H1 (cell line): Measurements from ENCODE around the gene TTF1. TPM values are rescaled to one million over a fixed set of nuclear protein-coding genes. Genes with fewer than 3 reads are reported as not detected.

ENCODE experiments used
- ASH2L ChIP-seq: fragments of 200-600, 300-600 bp; sonication (generic); IDR thresholded peaks from one replicate; pipeline ENCODE4 v1.7.1; 2017; ENCODE audit warnings: low read length
- EGR1 ChIP-seq: IDR thresholded peaks from 2 replicates; pipeline ENCODE4 v1.6.1; 2011; ENCODE audit warnings: low read depth, low read length, borderline replicate concordance
- GABPA ChIP-seq: IDR thresholded peaks from 2 replicates; pipeline ENCODE4 v1.6.1; 2011; ENCODE audit warnings: mild to moderate bottlenecking, low read length, moderate library complexity, borderline replicate concordance; ENCODE audit not compliant: insufficient read depth
- PHF8 ChIP-seq: fragments of 200-600 bp; sonication (generic); conservative IDR thresholded peaks from 2 replicates; pipeline ENCODE4 v1.7.1; 2012; ENCODE audit warnings: low read depth, mild to moderate bottlenecking, inconsistent platforms, low read length, moderate library complexity
- RNF2 ChIP-seq: fragments of 200-900, 300-1000 bp; sonication (generic); IDR thresholded peaks from 2 replicates; pipeline ENCODE4 v1.7.1; 2016; ENCODE audit warnings: borderline replicate concordance, low read depth, mild to moderate bottlenecking, antibody characterized with exemption, low read length; ENCODE audit not compliant: poor library complexity, severe bottlenecking; ENCODE audit errors: missing control alignments
- SAP30 ChIP-seq: fragments of 300-600 bp; sonication (generic); IDR thresholded peaks from 2 replicates; pipeline ENCODE4 v1.7.1; 2012; ENCODE audit warnings: low read length, moderate library complexity, mild to moderate bottlenecking, inconsistent platforms; ENCODE audit not compliant: insufficient read depth, insufficient replicate concordance
- SIN3A ChIP-seq, 2 experiments: IDR thresholded peaks in 1 of 2; conservative IDR thresholded peaks in 1 of 2; 2 replicates each; pipeline ENCODE4 v1.6.1; 2011 to 2012; ENCODE audit warnings: low read length in 2 of 2, improper control_type of control experiment in 1 of 2, low read depth in 1 of 2, mild to moderate bottlenecking in 1 of 2
- SIRT6 ChIP-seq: IDR thresholded peaks from one replicate; pipeline ENCODE4 v1.7.1; 2012; ENCODE audit warnings: low read length, inconsistent platforms
- TAF1 ChIP-seq: IDR thresholded peaks from 2 replicates; pipeline ENCODE4 v1.6.1; 2011; ENCODE audit warnings: mild to moderate bottlenecking, low read depth, low read length
- TBP ChIP-seq: IDR thresholded peaks from 2 replicates; pipeline ENCODE4 v1.6.1; 2011; ENCODE audit warnings: low read depth, low read length, improper control_type of control experiment
- polyA plus RNA-seq, 7 experiments: library from polyadenylated mRNA; depleted of rRNA in 3 of 7; stranded (reverse) in 5 of 7; unstranded in 2 of 7; fragments of >200 nt in 5 of 7; fragments of 200-250 nt in 2 of 7; gene quantifications; 1 replicate in 5 of 7; 2 replicates in 1 of 7; 4 replicates in 1 of 7; pipeline versions ENCODE4 v1.2.1 to v1.2.3, GENCODE V29; 2011 to 2013; ENCODE audit warnings: missing spikeins in 2 of 7, mixed read lengths in 2 of 7
- total RNA-seq: library from RNA; stranded (reverse); fragmentation: NEBNext Ultra II Directional; extraction: Animal tissue kit (Norgen Biotek cat#: 25700); gene quantifications from 2 replicates; pipeline ENCODE4 v1.2.1, GENCODE V29; 2021

The TTF1 gene
- total and polyA plus RNA-seq, 2 of the 8 experiments (the other 6 are each of a cell fraction or from before 2014, with no cell fraction given), result 7.8 to 22.2 TPM

DNA sequence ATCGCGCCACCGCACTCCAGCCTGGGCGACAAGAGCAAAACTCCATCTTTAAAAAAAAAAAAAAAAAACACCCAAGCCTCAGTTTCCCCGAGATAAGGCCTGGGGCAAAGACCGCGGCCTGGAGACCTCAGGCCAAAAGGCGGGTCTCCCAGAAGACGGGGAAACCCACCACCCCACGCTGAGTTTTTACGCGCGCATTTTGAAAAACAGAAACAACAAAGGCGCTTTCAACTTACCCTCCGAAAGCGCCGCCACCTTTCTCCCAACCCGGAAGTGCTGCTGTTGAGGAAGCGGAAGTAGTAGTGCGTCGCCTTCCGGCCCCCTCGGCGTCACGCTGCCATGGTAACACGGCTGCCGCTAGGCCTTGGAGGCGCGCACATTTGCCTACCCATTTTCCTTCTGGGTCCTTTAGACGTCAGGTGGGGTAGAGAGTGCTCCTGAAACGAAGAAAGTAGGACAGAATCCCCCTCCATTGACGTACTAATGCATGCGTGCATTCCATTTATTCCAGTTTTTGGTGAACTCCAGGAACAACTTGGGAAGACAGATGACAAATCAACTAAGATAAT lies at the start of gene TTF1 (continued):
- TF ChIP-seq SAP30 (peak; percentile 98), GABPA (peak; percentile 94), PHF8 (peak; percentile 83), SIRT6 (no peak), RNF2 (no peak), ASH2L (peak; percentile 71), EGR1 (peak; percentile 93), TAF1 (peak; percentile 83), TBP (peak; percentile 81), SIN3A (conservative IDR thresholded peaks at IDR 0.05 in 1 of 2, IDR thresholded peaks at IDR 0.05 in 1 of 2; ENCODE audit: low read depth in 1 of 2, low read length in 2 of 2) (peak; percentile 94 to 99)
